Mesendoderm (in vitro differentiated cells): ENCODE data around the gene ARHGEF11.

Experiments
- DNase-seq: peaks from one replicate; pipeline ENCODE4 v3.0.0; 2013
- H2AK5ac ChIP-seq: 2 replicates; pipeline ENCODE4 v1.6.1; 2013; ENCODE audit warnings: low read length, inconsistent platforms
- H2BK120ac ChIP-seq: 2 replicates; pipeline ENCODE4 v1.6.1; 2013; ENCODE audit warnings: low read depth, mild to moderate bottlenecking, low read length, moderate library complexity, mixed read lengths
- H2BK15ac ChIP-seq: replicated peaks from 2 replicates; pipeline ENCODE4 v1.6.1; 2013; ENCODE audit warnings: low read depth, mild to moderate bottlenecking, moderate library complexity
- H2BK5ac ChIP-seq: 2 replicates; pipeline ENCODE4 v1.6.1; 2013; ENCODE audit warnings: low read length, inconsistent platforms
- H3K18ac ChIP-seq: 2 replicates; pipeline ENCODE4 v1.6.1; 2013; ENCODE audit warnings: mild to moderate bottlenecking, low read length, mixed read lengths
- H3K23ac ChIP-seq: one replicate; pipeline ENCODE4 v1.6.1; 2013; ENCODE audit warnings: low read length
- H3K27ac ChIP-seq: 2 replicates; pipeline ENCODE4 v1.5.1; 2013; ENCODE audit warnings: low read depth, mild to moderate bottlenecking, inconsistent platforms, low read length, moderate library complexity
- H3K27me3 ChIP-seq: 2 replicates; pipeline ENCODE4 v1.6.1; 2013; ENCODE audit warnings: low read length, control low read depth, mild to moderate bottlenecking, inconsistent platforms; ENCODE audit not compliant: insufficient read depth, poor library complexity
- H3K36me3 ChIP-seq: 2 replicates; pipeline ENCODE4 v1.6.1; 2013; ENCODE audit warnings: low read length, inconsistent platforms; ENCODE audit not compliant: control insufficient read depth, insufficient read depth
- H3K4ac ChIP-seq: one replicate; pipeline ENCODE4 v1.6.1; 2013; ENCODE audit warnings: low read depth, mild to moderate bottlenecking, low read length, moderate library complexity
- H3K4me1 ChIP-seq: 2 replicates; pipeline ENCODE4 v1.6.1; 2013; ENCODE audit warnings: low read depth, low read length, inconsistent platforms; ENCODE audit not compliant: control insufficient read depth
- H3K4me2 ChIP-seq: 2 replicates; pipeline ENCODE4 v1.6.1; 2013; ENCODE audit warnings: low read length
- H3K4me3 ChIP-seq: 2 replicates; pipeline ENCODE4 v1.5.1; 2013; ENCODE audit warnings: mild to moderate bottlenecking, low read length
- H3K56ac ChIP-seq: one replicate; pipeline ENCODE4 v1.6.1; 2013; ENCODE audit warnings: low read length
- H3K79me1 ChIP-seq: 2 replicates; pipeline ENCODE4 v1.6.1; 2013; ENCODE audit warnings: low read length, inconsistent platforms
- H3K79me2 ChIP-seq: 2 replicates; pipeline ENCODE4 v1.6.1; 2013; ENCODE audit warnings: mild to moderate bottlenecking, low read length; ENCODE audit not compliant: control insufficient read depth, insufficient read depth
- H3K9ac ChIP-seq: 2 replicates; pipeline ENCODE4 v1.6.1; 2013; ENCODE audit warnings: low read length, inconsistent platforms
- H4K5ac ChIP-seq: one replicate; pipeline ENCODE4 v1.6.1; 2013; ENCODE audit warnings: low read length
- H4K8ac ChIP-seq: one replicate; pipeline ENCODE4 v1.6.1; 2013; ENCODE audit warnings: low read depth, mild to moderate bottlenecking, control low read depth, low read length, moderate library complexity
- WGBS: extraction: QIAGEN DNeasy Blood & Tissue Kit; methylation state at CpG from one replicate; pipeline ENCODE4 v1.1.7; 2013; ENCODE audit warnings: low lambda C conversion rate, missing lambda C conversion rate; ENCODE audit not compliant: insufficient coverage; ENCODE audit errors: extremely low coverage; 5-methylcytosine and 5-hydroxymethylcytosine counted together

Gene ARHGEF11

DNA sequence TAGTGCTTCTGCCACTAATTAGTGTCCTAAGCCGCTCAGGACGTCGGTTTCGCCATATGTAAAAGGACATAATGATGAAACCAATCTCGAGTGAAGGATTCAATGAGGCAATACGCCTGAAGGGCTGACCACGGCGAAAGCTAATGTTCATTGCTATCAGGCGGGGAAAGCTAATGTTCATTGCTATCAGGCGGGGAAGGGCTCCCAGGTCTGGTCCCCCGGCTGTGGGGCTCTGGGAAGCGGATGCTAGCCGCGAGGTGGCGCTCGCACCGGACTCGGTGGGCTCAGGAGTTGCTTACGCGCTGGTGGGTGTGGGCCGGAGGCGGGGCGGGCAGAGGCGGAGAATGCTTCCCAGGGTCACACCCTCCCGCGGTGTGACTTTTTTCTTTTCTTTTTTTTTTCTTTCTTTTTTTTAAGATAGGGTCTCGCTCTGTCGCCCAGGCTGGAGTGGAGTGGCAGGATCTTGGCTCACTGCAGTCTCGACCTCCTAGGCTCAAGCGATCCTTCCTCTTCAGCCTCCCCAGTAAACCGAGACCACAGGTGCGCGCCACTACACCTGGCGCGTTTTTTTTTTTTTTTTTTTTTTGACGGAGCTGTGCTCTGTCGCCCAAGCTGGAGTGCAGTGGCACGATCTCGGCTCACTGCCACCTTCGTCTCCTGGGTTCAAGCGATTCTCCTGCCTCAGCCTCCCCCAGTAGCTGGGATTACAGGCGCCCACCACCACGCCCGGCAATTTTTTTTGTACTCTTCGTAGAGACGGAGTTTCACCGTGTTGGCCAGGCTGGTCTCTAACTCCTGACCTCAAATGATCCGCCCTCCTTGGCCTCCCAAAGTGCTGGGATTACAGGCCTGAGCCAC, 153.1 kb downstream of the ARHGEF11 start:
- Histone ChIP-seq H3K79me2 (no peaks in the 10 kb centered on the region), H4K8ac (no peak overlapping the region), H3K4me2 (peak overlapping the region; percentile 66), H3K36me3 (no peaks in the 10 kb centered on the region), H3K27me3 (no peaks in the 10 kb centered on the region), H2AK5ac (no peak overlapping the region), H2BK15ac (no peak overlapping the region), H3K4me1 (no peaks in the 10 kb centered on the region), H3K27ac (no peak overlapping the region), H3K56ac (peak overlapping the region; percentile 78), H3K18ac (no peak overlapping the region), H3K4me3 (no peak overlapping the region), H3K4ac (no peak overlapping the region), H3K23ac (no peak overlapping the region), H3K79me1 (no peaks in the 10 kb centered on the region), H4K5ac (no peak overlapping the region), H2BK120ac (no peak overlapping the region), H2BK5ac (no peak overlapping the region), H3K9ac (peak overlapping the region; percentile 59)
- WGBS, result no CpG with 5 or more reads among the region's 48 CpGs
- peak; percentile 93 for DNase-seq

DNA sequence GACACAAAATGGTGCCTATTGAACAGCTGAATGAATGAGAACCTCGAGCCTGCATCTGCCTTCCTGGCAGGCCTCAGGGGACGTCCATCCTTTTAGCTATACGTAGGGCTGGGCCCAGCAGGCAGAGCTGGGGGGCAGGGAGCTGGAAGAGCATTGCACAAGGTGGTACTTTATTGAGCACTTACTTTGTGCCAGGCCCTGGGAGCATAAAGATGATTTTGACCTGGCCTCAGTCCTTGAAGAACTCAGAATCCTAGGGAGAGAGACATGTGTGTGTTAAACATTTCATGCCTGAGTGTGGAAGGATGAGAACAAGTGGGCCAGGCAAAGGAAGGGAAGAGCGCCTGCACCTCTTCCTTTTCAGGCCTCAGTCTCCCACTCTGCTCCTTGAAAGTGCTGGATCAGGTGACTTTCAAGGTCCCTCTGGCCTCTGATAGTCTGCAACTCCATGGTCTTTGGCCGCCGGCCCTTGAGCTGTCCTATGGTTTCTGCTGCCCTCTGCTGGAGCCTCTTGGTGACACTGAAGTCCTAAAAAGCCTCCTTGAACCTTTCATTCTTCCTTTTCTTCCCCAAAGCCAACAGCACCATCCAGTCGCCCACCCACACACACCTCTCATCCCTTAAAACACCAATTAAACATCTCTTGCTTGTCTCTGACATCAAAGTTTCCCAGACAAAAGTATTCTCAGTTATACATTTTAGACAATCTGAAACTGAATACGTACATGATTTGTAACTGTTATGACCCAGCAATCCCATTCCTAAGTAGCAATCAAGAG, 155.6 kb downstream of the ARHGEF11 start:
- H3K27me3 ChIP-seq, result no peaks in the 10 kb centered on the region
- no peak overlapping the region for H4K5ac ChIP-seq
- no peak overlapping the region for H3K9ac ChIP-seq

DNA sequence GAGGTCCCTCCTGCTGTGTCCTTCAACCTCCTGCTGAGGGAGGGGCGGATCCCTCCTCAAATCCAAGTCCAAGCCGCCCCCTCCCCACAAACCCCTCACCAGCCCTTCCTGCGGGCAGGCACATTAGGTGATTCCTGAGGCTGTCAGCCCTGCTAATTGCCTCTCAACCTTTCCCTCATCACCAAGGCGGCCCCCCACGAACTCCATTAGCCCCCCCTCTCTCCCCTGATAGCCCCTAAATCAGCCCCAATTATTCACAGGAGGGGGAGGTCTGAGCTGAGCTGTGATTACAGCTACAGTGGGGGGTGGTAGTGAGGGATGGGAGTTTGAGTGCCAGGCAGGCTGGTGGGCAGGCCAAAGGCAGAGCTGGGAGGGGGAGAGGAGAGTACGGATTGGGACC, 157.8 kb downstream of the ARHGEF11 start:
- Histone ChIP-seq H2BK120ac (no peak overlapping the region), H2BK5ac (no peak overlapping the region), H3K4me2 (no peak overlapping the region), H3K4me3 (no peak overlapping the region), H3K18ac (no peak overlapping the region), H2AK5ac (no peak overlapping the region), H3K9ac (no peak overlapping the region), H3K27ac (no peak overlapping the region), H3K36me3 (no peaks in the 10 kb centered on the region), H3K27me3 (no peaks in the 10 kb centered on the region), H3K4me1 (peaks cover 2% of the 10 kb centered on the region), H2BK15ac (no peak overlapping the region), H3K79me1 (no peaks in the 10 kb centered on the region), H4K8ac (no peak overlapping the region), H4K5ac (no peak overlapping the region), H3K23ac (no peak overlapping the region), H3K79me2 (no peaks in the 10 kb centered on the region), H3K4ac (no peak overlapping the region), H3K56ac (peak overlapping the region; percentile 51)
- DNase-seq, result no peak
- no CpG with 5 or more reads among the region's 6 CpGs for WGBS

More for the DNA sequence above, 155.6 kb downstream of the ARHGEF11 start:
- Histone ChIP-seq H3K4me3 (no peak overlapping the region), H3K4ac (no peak overlapping the region), H2BK15ac (no peak overlapping the region), H4K8ac (no peak overlapping the region), H3K36me3 (no peaks in the 10 kb centered on the region), H2BK120ac (no peak overlapping the region), H3K79me1 (no peaks in the 10 kb centered on the region), H3K4me1 (peaks cover 2% of the 10 kb centered on the region), H3K23ac (no peak overlapping the region), H3K4me2 (no peak overlapping the region), H3K79me2 (no peaks in the 10 kb centered on the region), H3K18ac (no peak overlapping the region), H3K27ac (no peak overlapping the region), H3K56ac (no peak overlapping the region), H2BK5ac (no peak overlapping the region), H2AK5ac (no peak overlapping the region)
- DNase-seq, result peak; percentile 88
- 100% methylated on average over 1 of the region's 8 CpGs for WGBS

DNA sequence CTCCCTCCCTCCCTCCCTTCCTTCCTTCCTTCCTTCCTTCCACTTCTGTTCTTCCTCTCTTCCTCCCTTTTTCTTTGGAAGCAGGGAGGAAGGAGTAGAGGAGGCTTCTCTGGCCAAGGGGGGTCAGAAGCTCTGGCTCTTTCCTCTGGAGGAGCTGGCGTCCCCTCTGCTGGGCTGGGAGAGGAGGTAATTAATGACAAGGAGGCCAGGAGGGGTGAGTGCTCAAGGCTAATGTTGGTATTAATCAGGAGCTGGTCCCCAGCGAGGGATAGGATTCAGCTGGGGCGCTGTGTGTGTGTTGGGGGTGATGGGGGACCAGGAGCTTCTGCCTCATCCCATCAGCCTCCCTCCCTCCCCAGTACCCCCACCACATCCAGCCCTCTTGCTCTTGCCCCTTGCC, 158.2 kb downstream of the ARHGEF11 start:
- Histone ChIP-seq H3K36me3 (no peaks in the 10 kb centered on the region), H2AK5ac (no peak overlapping the region), H3K4me1 (peaks cover 2% of the 10 kb centered on the region), H3K4ac (no peak overlapping the region), H2BK5ac (no peak overlapping the region), H2BK120ac (no peak overlapping the region), H3K27ac (no peak overlapping the region), H3K27me3 (no peaks in the 10 kb centered on the region), H3K79me2 (no peaks in the 10 kb centered on the region), H3K79me1 (no peaks in the 10 kb centered on the region), H4K5ac (no peak overlapping the region), H3K56ac (peak overlapping the region; percentile 51), H3K4me3 (no peak overlapping the region), H3K4me2 (peak overlapping the region; percentile 34), H3K9ac (peak overlapping the region; percentile 35), H2BK15ac (no peak overlapping the region), H3K23ac (no peak overlapping the region), H4K8ac (no peak overlapping the region), H3K18ac (no peak overlapping the region)
- DNase-seq, result no peak
- no CpG with 5 or more reads among the region's 3 CpGs for whole genome bisulfite sequencing

DNA sequence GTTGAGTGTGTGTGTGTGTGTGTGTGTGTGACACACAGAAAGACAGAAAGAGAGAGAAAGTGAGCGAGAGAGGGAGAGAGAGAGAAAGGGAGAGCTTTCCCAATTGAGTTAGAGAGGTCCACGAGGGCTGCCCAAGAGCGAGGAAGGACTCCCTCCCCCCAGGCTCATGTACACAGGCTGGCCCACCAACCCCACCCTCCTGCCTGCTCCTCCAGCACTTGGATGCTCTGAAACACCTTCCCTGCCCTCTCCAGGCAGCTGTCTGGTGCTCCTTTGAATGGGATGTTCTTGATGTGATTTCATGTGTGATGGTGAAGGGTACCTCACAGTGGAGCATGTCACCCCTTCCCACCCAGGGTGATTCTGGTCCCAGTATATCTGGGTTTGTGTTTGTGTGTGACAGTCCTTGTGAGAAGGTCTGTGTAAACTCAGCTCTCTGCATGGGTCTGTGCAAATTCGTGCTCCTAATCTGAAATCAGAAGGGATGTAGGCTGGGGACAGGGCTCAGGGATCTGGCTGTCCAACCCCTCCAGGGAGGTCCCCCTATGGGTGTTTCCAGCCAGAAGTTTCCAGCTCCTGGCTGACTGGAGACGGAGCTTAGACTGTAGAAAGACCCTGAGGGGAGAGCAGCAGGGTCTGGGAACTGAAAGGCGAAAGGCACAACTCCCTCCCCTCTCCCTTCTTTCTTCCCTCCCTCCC, 158.8 kb downstream of the ARHGEF11 start:
- Histone ChIP-seq H3K4me1 (peaks cover 2% of the 10 kb centered on the region), H3K18ac (no peak overlapping the region)

More for the DNA sequence above, 158.8 kb downstream of the ARHGEF11 start:
- no CpG with 5 or more reads among the region's 6 CpGs for WGBS
- peak overlapping the region; percentile 19 for H3K56ac ChIP-seq
- H3K4me2 ChIP-seq, result no peak overlapping the region
- H3K23ac ChIP-seq, result no peak overlapping the region
- H2BK5ac ChIP-seq, result no peak overlapping the region
- H3K79me2 ChIP-seq, result no peaks in the 10 kb centered on the region
- no peak for DNase-seq
- H3K79me1 ChIP-seq, result no peaks in the 10 kb centered on the region
- no peak overlapping the region for H2AK5ac ChIP-seq
- no peaks in the 10 kb centered on the region for H3K27me3 ChIP-seq
- H4K5ac ChIP-seq, result no peak overlapping the region
- no peak overlapping the region for H3K4ac ChIP-seq
- no peak overlapping the region for H3K27ac ChIP-seq
- no peaks in the 10 kb centered on the region for H3K36me3 ChIP-seq
- H3K4me3 ChIP-seq, result no peak overlapping the region
- H3K9ac ChIP-seq, result no peak overlapping the region
- H2BK120ac ChIP-seq, result no peak overlapping the region
- H2BK15ac ChIP-seq, result no peak overlapping the region
- no peak overlapping the region for H4K8ac ChIP-seq
